Stimulated activated CD8-positive, alpha-beta memory T cell treated with anti-CD3 and anti-CD28 coated beads, Interleukin-15, amount 100 ng/mL, for 4 hours (primary cell): Measurements from ENCODE around the gene LRP3.

Source experiments
- DNase-seq, 2 donors: peaks; one replicate each; pipeline ENCODE4 v3.0.0-alpha.2; 2020; ENCODE audit warnings: low read depth in 2 of 2

The LRP3 gene

GRCh38 chr19:33254245-33254824 is 60.2 kb downstream of the LRP3 start:
- no peak for DNase-seq

- no peak for DNase-seq
Observed at GRCh38 chr19:33255781-33256180, 61.7 kb downstream of the LRP3 start.

- no peak for DNase-seq
Observed at GRCh38 chr19:33256261-33256660, 62.1 kb downstream of the LRP3 start.

GRCh38 chr19:33257828-33258227 is 63.7 kb downstream of the LRP3 start:
- no peak for DNase-seq
